Germinal center (tissue), 1 donor: ENCODE results near the gene CELF4.
"Not testable (repeated sequence)": the region's sequence is repeated elsewhere in the genome, so short reads cannot be mapped to it uniquely, and the experiment has no call there.

Experiments
- DNase-seq: peaks from one replicate; pipeline ENCODE4 v3.0.0; 2012; ENCODE audit warnings: mixed read lengths, low spot score

CELF4 gene

GRCh38 chr18:37465958-37466357 lies 99.6 kb downstream of the CELF4 start:
- no peak for DNase-seq

GRCh38 chr18:37464257-37464656 lies 101.3 kb downstream of the CELF4 start:
- no peak for DNase-seq

GRCh38 chr18:37461329-37461728 lies 104.3 kb downstream of the CELF4 start:
- not testable (repeated sequence) for DNase-seq

GRCh38 chr18:37460604-37461003 lies 105.0 kb downstream of the CELF4 start:
- DNase-seq: no peak

- DNase-seq: no peak
These were observed 106.9 kb downstream of the CELF4 start for GRCh38 chr18:37458697-37459096.

- no peak for DNase-seq
These were observed 107.8 kb downstream of the CELF4 start for GRCh38 chr18:37457753-37458152.

- no peak for DNase-seq
These were observed 108.3 kb downstream of the CELF4 start for GRCh38 chr18:37457341-37457740.

- no peak for DNase-seq
These were observed 108.7 kb downstream of the CELF4 start for GRCh38 chr18:37456873-37457272.

- DNase-seq: no peak
These were observed 109.2 kb downstream of the CELF4 start for GRCh38 chr18:37456395-37456794.

GRCh38 chr18:37453752-37454151 lies 111.8 kb downstream of the CELF4 start:
- no peak for DNase-seq

GRCh38 chr18:37452682-37453385 lies 112.8 kb downstream of the CELF4 start:
- no peak for DNase-seq

GRCh38 chr18:37452015-37452414 lies 113.6 kb downstream of the CELF4 start:
- DNase-seq: no peak

GRCh38 chr18:37451239-37451825 lies 114.3 kb downstream of the CELF4 start:
- no peak for DNase-seq

GRCh38 chr18:37450434-37451132 lies 115.0 kb downstream of the CELF4 start:
- DNase-seq: no peak

GRCh38 chr18:37449618-37450017 lies 116.0 kb downstream of the CELF4 start:
- DNase-seq: no peak

GRCh38 chr18:37448946-37449345 lies 116.7 kb downstream of the CELF4 start:
- no peak for DNase-seq

GRCh38 chr18:37447962-37448888 lies 117.4 kb downstream of the CELF4 start:
- DNase-seq: no peak

- no peak for DNase-seq
These were observed 119.8 kb downstream of the CELF4 start for GRCh38 chr18:37445836-37446235.

- DNase-seq: no peak
These were observed 120.2 kb downstream of the CELF4 start for GRCh38 chr18:37445368-37445767.

- no peak for DNase-seq
These were observed 122.1 kb downstream of the CELF4 start for GRCh38 chr18:37443325-37444055.

GRCh38 chr18:37442477-37442876 lies 123.1 kb downstream of the CELF4 start:
- no peak for DNase-seq

GRCh38 chr18:37441821-37442220 lies 123.8 kb downstream of the CELF4 start:
- DNase-seq: no peak
